ENCODE measurements around the gene FKBP1A.

The FKBP1A gene

DNA sequence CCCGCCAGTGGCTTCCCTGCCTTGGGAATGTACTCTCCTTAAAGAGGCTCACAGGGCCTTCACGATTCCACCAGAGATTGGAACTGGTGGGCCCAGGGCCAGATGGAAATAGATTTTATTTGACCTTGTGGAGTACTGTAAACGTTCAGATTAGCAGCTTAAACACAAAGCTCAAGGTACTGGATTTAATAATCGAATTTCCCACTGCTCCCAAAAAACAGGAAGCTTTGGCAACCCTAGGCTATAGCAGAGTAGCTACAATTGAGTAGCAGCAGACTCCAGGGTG is 71.3 kb downstream of the FKBP1A start:
- H3K9ac ChIP-seq (ENCODE audit: low read depth, low read length): no peak overlapping the region
- no peaks in the 10 kb centered on the region for H3K9me3 ChIP-seq (ENCODE audit: control insufficient read depth, insufficient read depth, low read length)
- no peaks in the 10 kb centered on the region; the same call in 1 of the 2 replicates for H3K27me3 ChIP-seq (ENCODE audit: control insufficient read depth, insufficient read depth, low read length)
- H3K27ac ChIP-seq (ENCODE audit: low read depth, low read length): no peak overlapping the region
- H3K36me3 ChIP-seq (ENCODE audit: control insufficient read depth, insufficient read depth, low read length): no peaks in the 10 kb centered on the region
- H3K4me3 ChIP-seq (ENCODE audit: low read depth, low read length): no peak overlapping the region
- H3K4me1 ChIP-seq (ENCODE audit: control insufficient read depth, insufficient read depth, low read length): peaks cover 7% of the 10 kb centered on the region

DNA sequence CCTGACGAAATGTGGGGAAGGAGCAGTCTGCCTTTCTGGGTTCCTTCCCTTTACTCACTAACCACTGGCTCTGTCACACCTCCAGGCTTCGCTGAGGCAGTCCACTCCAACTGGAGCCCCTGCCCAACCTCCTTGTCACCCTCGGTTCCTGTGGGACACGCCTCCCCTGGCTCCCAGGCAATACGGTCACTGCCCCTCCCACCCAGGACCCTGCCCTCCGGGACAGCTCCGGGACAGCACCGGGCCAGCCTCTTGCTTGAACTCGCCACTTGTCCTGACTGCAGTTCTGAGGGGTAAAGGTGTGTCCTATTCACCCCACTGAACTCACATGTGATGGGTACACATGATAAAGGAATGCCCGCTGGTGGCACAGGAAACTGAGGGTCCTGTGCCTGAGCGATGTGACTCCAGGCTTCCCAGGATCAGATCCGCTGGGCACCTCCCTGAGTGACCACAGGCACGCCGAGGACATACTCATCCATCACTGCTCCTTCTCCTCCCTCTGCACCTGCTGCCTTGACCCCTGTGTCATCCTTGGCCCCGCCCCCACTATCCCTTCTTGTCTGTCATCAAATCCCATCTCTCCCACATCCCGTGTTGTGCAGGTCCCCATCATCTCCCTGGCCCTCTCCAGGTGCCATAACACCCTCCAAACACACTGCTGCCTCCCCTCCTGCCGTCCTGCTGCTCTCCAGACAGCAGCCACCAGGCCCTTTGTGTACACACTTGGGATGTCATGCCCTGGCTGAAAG is 71.8 kb downstream of the FKBP1A start:
- Histone ChIP-seq H3K27ac (ENCODE audit: low read depth, low read length) (no peak overlapping the region), H3K4me1 (ENCODE audit: control insufficient read depth, insufficient read depth, low read length) (peaks cover 2% of the 10 kb centered on the region; the same call in 1 of the 2 replicates), H3K4me3 (ENCODE audit: low read depth, low read length) (no peak overlapping the region), H3K27me3 (ENCODE audit: control insufficient read depth, insufficient read depth, low read length) (no peaks in the 10 kb centered on the region; the same call in 1 of the 2 replicates), H3K9me3 (ENCODE audit: control insufficient read depth, insufficient read depth, low read length) (no peaks in the 10 kb centered on the region), H3K9ac (ENCODE audit: low read depth, low read length) (no peak overlapping the region), H3K36me3 (ENCODE audit: control insufficient read depth, insufficient read depth, low read length) (no peaks in the 10 kb centered on the region)

DNA sequence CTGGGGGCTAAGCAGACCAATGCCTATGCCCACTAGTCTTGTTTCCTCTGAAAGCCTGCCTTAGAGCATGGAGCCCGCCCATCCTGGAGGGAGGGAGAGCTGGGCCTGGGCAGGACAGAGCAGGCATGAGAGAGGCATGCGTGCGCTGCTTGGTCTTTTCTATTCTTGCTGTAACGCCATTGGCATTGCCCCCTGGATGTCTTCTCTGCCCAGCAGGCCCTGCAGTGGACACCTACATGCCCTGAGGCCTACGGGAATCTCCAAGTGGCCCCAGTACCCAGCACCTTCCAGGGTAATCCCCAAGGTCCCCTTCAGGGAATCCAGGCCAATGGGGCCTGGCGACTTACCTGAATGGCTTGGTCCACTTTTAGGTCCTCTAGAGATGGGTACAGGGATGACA is 72.8 kb downstream of the FKBP1A start:
- no peaks in the 10 kb centered on the region for H3K9me3 ChIP-seq (ENCODE audit: control insufficient read depth, insufficient read depth, low read length)
- H3K27me3 ChIP-seq (ENCODE audit: control insufficient read depth, insufficient read depth, low read length): no peaks in the 10 kb centered on the region; the same call in 1 of the 2 replicates
- H3K9ac ChIP-seq (ENCODE audit: low read depth, low read length): no peak overlapping the region
- H3K27ac ChIP-seq (ENCODE audit: low read depth, low read length): no peak overlapping the region
- H3K4me3 ChIP-seq (ENCODE audit: low read depth, low read length): no peak overlapping the region
- H3K4me1 ChIP-seq (ENCODE audit: control insufficient read depth, insufficient read depth, low read length): no peaks in the 10 kb centered on the region
- H3K36me3 ChIP-seq (ENCODE audit: control insufficient read depth, insufficient read depth, low read length): no peaks in the 10 kb centered on the region

DNA sequence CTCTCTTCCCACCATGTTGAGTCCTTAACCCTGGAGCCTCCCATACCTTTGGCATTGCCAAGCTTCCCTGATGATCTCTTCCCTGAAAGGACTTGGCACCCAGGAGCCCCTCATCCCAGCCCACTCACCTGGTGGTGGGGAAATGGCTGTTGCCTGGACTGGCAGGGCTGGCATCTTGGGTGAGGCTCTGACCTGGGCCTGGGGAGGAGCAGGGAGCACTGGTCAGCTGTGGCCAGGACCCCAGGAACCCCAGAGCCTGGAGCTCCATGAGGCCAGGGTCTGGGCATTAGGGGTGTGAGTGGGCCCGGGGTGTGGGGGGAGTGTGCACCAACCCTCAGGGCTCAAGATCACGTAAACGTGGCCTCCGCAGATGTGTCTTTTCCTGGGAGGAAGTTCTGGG is 73.4 kb downstream of the FKBP1A start:
- H3K4me3 ChIP-seq (ENCODE audit: low read depth, low read length): no peak overlapping the region
- H3K9me3 ChIP-seq (ENCODE audit: control insufficient read depth, insufficient read depth, low read length): no peaks in the 10 kb centered on the region
- H3K9ac ChIP-seq (ENCODE audit: low read depth, low read length): no peak overlapping the region
- H3K4me1 ChIP-seq (ENCODE audit: control insufficient read depth, insufficient read depth, low read length): no peaks in the 10 kb centered on the region
- no peak overlapping the region for H3K27ac ChIP-seq (ENCODE audit: low read depth, low read length)
- no peaks in the 10 kb centered on the region; the same call in 1 of the 2 replicates for H3K27me3 ChIP-seq (ENCODE audit: control insufficient read depth, insufficient read depth, low read length)
- H3K36me3 ChIP-seq (ENCODE audit: control insufficient read depth, insufficient read depth, low read length): no peaks in the 10 kb centered on the region

DNA sequence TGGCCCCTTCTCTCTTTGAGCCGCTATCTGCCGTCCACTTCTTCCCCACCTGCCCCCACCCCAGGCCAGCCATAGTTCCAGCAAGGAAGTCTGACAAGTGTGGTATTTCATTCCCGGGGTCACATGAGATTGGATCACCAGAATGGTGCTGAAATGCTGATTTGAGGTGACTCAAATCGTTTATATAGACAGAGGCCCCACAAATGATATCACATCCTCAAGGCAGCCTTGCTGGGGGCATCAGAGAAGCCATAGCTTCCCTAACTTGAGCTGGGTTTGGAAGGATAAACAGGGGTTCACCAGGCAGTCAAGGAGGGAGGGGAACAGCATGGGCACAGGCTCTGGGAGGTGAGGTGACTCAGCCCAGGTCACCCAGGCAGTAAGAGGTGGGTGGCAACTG is 73.8 kb downstream of the FKBP1A start:
- Histone ChIP-seq H3K9me3 (ENCODE audit: control insufficient read depth, insufficient read depth, low read length) (no peaks in the 10 kb centered on the region), H3K9ac (ENCODE audit: low read depth, low read length) (no peak overlapping the region), H3K27ac (ENCODE audit: low read depth, low read length) (no peak overlapping the region), H3K4me3 (ENCODE audit: low read depth, low read length) (no peak overlapping the region), H3K4me1 (ENCODE audit: control insufficient read depth, insufficient read depth, low read length) (no peaks in the 10 kb centered on the region), H3K27me3 (ENCODE audit: control insufficient read depth, insufficient read depth, low read length) (no peaks in the 10 kb centered on the region; the same call in 1 of the 2 replicates), H3K36me3 (ENCODE audit: control insufficient read depth, insufficient read depth, low read length) (no peaks in the 10 kb centered on the region)

Measured in HUES48 (cell line).